HEK293 (cell line): ENCODE measurements around the gene CRYZL1.

Experiments
- CTCF ChIP-seq: fragments of 450-650 bp; formaldehyde crosslinking; IDR thresholded peaks from 2 replicates; pipeline ENCODE4 v1.5.1; 2016; ENCODE audit warnings: missing biosample characterization, missing genetic modification characterization
- ZBTB21 ChIP-seq: fragments of 450-650 bp; formaldehyde crosslinking; IDR thresholded peaks from 2 replicates; pipeline ENCODE4 v1.5.1; 2017; ENCODE audit warnings: missing biosample characterization, missing genetic modification characterization
- ZNF274 ChIP-seq, 2 experiments: fragments of 200-500 bp in 1 of 2; fragments of 450-650 bp in 1 of 2; sonication (Bioruptor generic) in 1 of 2; formaldehyde crosslinking in 1 of 2; IDR thresholded peaks; 2 replicates each; pipeline versions ENCODE4 v1.5.1 to v1.6.1; 2014 to 2016; ENCODE audit warnings: borderline replicate concordance in 1 of 2, inconsistent platforms in 1 of 2, low read length in 1 of 2, missing biosample characterization in 1 of 2, missing genetic modification characterization in 1 of 2
- ZNF362 ChIP-seq: fragments of 450-650 bp; formaldehyde crosslinking; IDR thresholded peaks from 2 replicates; pipeline ENCODE4 v1.5.1; 2016; ENCODE audit warnings: missing biosample characterization, missing genetic modification characterization
- ZNF433 ChIP-seq: fragments of 450-650 bp; formaldehyde crosslinking; IDR thresholded peaks from 2 replicates; pipeline ENCODE4 v1.5.1; 2016; ENCODE audit warnings: missing biosample characterization, missing genetic modification characterization, low read depth
- ZNF791 ChIP-seq: fragments of 450-650 bp; formaldehyde crosslinking; IDR thresholded peaks from 2 replicates; pipeline ENCODE4 v1.5.1; 2016; ENCODE audit warnings: missing biosample characterization, missing genetic modification characterization

GRCh38 chr21:33557447-33557846 is 84.1 kb downstream of the CRYZL1 start:
- TF ChIP-seq ZNF433 (tag by site-specific recombination): no peak
- TF ChIP-seq CTCF: no peak
- no peak for TF ChIP-seq ZNF362 (tag by site-specific recombination)
- TF ChIP-seq ZBTB21: no peak
- no peak for TF ChIP-seq ZNF791 (tag by site-specific recombination)
- TF ChIP-seq ZNF274 (IDR thresholded peaks at IDR 0.05; ENCODE audit: low read length): no peak
- no peak for TF ChIP-seq ZNF274 (tag by site-specific recombination; IDR thresholded peaks at IDR 0.05; ENCODE audit: borderline replicate concordance)
